HG03159 (cell line): ENCODE data around the gene PRKCSH.
"Not testable (repeated sequence)": the region's sequence is repeated elsewhere in the genome, so short reads cannot be mapped to it uniquely, and the experiment has no call there.

Source experiments
- ATAC-seq: cut with Tn5 transposase; IDR thresholded peaks from one replicate; pipeline ENCODE4 v1.9.1; 2021; ENCODE audit warnings: mild to moderate bottlenecking, moderate library complexity; ENCODE audit not compliant: unreplicated experiment

Gene PRKCSH

DNA sequence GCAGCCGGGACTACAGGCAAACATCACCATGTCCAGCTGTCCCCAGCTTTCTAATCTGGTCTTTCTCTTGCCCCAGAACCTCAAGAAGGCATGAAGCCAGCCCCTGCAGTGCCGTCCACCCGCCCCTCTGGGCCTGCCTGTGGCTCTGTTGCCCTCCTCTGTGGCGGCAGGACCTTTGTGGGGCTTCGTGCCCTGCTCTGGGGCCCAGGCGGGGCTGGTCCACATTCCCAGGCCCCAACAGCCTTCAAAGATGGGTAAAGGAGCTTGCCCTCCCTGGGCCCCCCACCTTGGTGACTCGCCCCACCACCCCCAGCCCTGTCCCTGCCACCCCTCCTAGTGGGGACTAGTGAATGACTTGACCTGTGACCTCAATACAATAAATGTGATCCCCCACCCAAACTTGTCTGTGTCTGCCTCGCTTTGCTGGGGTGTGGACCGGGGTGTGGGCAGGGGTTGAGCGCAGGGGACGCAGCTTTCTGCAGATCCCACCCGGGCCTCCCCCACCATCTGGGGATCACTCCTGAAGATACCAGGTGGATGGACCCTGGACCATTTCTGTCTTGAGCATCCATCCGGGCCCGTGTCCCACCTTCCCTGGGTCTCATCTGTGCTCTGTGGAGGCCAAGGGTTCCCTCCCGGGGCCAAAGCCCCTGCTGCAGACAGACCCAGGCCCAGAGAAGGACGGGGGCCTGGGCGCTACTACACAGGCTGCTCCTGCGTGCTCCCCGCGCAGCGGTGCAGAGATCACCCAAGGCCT lies 15.3 kb downstream of the PRKCSH start:
- no peak for ATAC-seq

DNA sequence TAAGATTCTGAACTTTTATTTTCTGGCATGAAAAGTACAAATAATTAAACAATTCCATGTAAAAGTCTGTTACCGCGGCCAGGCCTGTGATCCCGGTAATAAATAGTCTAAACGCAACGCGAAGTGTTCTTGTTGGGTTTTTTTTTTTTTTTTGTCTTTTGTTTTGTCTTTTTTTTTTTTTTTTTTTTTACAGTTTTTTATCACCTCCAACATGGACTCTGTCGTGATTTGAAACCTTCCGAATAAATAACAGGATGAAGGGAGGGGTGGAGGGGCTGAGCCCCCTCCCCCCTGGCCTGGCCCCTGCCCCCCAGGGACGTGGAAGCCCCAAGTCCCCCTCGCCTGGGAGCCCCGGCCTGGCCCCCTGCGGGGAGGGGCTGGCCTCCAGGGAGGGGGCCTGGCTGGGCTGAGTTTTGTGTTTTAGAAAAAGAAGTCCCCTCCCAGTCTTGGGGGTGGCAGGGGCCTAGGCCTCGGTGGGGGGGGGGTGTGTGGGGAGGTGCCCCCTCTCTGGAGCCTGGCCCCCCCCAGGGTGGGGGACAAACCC lies 16.0 kb downstream of the PRKCSH start:
- no peak for ATAC-seq

DNA sequence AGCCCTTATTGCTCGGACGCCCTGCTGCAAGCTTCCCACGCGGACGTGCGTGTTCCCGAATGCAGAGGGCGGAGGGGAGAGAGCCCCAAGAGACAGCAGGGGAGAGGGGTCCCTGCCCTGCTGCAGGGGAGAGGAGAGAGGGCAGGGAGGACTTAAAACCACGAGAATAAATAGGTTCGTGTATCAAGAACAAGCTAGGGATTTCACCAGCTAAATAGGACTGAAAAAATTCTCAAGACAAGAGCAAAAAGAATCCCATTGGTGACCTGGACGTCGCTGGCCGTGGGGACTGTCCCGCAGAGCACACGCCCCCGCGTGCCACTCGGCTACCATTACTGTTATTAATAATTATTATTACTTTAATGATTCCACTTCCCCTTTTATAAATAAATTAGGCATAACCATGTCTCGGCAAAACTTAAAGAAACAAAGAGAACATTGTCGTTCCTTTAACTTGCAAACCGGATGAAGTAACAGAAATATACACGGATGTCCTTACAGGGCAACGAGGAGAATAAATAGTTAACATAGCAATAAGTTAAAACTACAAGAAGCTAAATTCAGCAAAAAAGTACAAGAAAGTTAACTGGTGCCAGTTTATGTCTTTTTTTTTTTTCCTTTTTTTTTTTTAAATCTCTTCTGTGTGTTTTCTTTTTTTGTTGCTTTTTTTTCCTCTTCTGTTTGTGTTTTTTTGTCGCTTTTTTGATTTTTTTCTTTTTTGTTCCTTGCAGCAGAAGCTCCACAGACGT lies 16.6 kb downstream of the PRKCSH start:
- no peak for ATAC-seq

DNA sequence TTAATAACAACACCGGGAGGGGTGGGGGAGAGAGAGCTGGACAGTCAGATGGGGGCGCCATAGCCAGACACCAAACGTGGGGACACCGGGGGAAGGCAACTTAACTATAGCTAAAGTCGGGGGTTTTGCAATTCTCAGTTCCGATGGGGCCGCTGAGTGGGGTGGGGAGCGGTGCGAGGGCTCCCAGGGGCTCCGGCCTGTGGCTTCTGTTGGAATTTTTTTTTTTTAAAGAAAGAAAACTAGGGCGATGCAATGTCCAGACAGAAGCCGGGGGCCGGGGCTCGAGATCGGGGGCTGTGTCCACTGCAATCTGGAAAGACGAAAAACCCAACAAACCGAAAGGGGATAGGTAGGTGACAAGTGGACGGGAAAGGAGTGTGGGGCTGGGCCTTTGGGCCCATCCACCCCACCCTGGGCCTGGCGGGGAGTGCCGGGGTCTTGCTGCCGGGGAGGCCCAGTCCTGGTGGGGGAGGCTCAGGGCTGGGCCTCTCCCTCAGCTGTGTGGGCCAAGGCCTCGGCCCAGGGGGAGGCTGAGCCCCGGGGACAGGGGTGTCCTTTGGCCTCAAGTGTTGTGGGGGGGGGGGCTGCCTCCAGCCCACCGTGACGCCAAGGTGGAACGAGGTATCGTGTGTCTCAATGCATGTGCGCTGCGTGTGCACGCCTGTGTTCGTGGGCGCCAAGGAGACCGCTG lies 17.3 kb downstream of the PRKCSH start:
- ATAC-seq, result no peak

DNA sequence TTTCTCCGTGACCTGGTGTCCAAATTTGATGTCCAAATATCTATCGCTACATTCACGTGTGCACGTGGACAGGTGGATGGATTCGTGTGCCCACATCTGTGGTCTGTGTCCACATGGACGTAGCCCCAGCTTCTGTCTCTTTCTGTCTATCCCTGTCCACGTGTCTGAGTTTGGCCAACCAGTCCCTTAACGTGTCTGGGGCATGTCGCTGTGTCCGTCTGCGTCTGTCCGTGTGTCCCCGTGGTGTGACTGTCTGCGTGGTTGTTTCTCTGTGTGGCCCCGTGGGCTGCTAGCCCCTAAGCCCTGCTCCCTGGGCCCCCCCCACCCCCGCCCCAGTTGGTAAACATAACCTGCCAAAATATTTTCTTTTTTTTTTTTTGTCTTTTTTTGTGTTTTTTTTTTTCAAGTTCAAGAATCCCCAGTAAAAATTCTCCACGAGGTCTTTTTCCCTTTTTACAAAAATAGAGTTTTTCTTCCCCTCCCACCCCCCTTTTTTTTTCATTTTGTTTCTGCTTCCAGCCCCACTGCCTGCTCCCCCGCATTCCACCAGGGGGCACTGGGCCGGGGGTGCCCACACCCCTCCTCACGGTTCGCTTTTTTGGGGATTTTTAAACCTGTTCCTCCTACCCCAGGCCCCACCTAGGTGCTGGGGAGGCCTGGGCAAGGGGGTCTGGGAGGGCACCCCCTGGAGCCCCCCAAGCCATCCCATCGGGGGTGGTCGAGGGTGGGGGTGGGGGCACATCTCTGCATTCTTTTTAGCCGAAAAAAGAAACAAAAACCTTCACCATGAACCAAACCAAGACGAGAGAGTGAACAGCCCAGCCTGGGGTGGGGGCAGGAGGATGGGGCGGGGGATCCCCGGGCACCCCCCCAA lies 18.3 kb downstream of the PRKCSH start:
- no peak for ATAC-seq

DNA sequence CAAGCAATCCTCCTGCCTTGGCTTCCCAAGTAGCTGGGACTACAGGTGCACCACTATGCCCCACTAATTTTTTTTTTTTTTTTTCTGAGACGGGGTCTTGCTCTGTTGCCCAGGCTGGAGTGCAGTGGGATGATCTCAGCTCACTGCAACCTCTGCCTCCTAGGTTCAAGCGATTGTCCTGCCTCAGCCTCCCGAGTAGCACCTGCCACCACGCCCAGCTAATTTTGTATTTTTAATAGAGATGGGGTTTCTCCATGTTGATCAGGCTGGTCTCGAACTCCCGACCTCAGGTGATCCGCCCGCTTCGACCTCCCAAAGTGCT lies 19.8 kb downstream of the PRKCSH start:
- not testable (repeated sequence) for ATAC-seq

GRCh38 chr19:11456659-11457058 lies 21.2 kb downstream of the PRKCSH start:
- no peak for ATAC-seq

- ATAC-seq, result no peak
Measured at GRCh38 chr19:11457115-11457514, 21.7 kb downstream of the PRKCSH start.

DNA sequence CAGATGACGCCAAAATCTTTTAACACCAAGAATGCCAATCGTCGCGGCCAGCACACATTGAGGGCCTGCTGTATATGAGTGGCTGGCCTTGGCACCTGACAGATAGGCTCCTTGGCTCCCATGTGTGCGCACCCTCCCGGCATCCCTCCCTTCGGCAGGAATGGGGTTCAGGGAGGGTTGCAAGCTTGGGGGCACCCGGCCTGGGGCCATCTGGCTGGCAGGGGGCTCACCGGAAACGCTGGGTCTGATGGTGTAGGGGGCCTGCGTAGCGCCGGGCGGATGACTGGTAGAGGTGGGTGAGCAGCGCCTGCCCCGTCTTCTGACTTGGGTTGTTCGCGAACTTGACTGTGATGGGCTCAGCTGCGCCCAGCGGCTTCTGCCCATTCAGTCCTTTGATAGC lies 22.4 kb downstream of the PRKCSH start:
- ATAC-seq, result no peak

DNA sequence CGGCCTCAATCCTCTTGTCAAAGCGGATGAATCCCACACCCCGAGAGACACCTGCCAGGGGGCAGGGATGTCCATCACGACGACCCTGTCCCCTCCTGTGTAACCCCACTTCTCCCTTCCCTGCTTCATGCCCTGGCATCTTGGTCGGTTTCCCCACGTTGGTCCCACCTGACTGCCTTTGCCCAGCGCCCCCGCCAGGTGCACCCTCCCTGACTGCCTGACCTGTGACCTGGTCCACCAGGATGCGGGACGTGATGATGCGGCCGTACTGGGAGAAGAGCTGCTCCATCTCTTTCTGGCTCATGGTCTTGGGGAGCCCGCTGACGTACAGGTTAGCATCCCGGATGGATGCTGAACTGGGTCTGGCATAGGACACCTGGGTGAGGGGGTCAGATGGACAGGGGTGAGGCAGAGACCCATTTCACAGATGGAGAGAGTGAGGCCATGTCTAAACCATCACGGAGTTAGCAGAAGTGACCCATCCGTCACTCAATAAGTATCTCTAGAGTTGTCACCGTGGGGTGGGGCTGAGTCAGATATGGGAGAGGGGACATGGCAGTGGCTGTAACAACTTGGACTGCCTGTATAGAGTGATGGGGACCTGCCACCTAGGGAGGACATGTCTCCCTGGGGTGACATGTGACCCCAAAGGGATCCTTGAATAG lies 22.9 kb downstream of the PRKCSH start:
- no peak for ATAC-seq

DNA sequence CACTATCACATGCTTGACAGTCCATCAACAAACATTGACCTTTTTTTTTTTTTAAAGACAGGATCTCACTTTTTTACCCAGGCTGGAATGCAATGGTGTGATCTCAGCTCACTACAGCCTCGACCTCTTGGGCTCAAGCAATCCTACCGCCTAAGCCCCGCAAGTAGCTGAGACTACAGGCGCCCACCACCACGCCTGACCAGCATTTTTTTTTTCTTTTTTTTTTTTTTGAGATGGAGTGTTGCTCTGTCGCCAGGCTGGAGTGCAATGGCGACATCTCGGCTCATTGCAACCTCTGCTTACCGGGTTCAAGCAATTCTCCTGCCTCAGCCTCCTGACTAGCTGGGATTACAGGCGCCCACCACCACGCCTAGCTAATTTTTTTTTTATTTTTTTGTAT lies 23.5 kb downstream of the PRKCSH start:
- ATAC-seq, result not testable (repeated sequence)

DNA sequence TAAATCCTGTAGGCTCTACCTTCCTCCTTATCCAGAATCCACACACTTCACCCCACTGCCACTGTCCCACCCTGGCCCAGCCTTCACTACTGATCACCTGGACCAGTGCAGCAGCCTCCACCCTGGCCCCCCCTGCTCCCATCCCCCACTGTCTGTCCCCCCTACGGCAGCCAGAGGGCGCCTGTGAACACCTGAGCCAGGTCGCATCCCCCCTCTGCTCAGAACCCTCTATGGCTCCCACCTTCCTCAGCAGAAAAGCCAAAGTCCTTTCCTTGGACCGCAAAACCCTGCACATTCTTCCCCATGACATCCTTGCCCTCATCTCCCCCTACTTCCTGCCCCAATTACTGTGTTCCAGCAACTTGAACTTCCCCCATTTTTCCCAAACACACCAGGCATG lies 24.8 kb downstream of the PRKCSH start:
- no peak for ATAC-seq

GRCh38 chr19:11461453-11461852 lies 26.0 kb downstream of the PRKCSH start:
- ATAC-seq, result no peak

DNA sequence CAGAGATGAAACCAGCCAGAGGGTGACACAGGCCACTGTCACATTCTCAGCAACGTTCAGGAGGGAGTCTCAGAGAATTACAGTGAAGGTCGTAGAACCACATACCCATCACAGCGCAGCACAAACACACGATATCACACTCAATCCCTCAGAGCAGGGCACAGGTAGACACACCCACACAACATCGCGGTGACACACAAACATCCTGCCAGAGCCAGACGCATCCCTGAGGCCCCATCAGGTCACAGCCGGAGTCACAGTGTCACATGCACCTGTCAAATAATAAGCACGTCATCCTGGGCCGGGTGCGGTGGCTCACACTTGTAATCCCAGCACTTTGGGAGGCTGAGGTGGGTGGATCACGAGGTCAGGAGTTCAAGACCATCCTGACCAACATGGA lies 28.0 kb downstream of the PRKCSH start:
- ATAC-seq, result no peak

DNA sequence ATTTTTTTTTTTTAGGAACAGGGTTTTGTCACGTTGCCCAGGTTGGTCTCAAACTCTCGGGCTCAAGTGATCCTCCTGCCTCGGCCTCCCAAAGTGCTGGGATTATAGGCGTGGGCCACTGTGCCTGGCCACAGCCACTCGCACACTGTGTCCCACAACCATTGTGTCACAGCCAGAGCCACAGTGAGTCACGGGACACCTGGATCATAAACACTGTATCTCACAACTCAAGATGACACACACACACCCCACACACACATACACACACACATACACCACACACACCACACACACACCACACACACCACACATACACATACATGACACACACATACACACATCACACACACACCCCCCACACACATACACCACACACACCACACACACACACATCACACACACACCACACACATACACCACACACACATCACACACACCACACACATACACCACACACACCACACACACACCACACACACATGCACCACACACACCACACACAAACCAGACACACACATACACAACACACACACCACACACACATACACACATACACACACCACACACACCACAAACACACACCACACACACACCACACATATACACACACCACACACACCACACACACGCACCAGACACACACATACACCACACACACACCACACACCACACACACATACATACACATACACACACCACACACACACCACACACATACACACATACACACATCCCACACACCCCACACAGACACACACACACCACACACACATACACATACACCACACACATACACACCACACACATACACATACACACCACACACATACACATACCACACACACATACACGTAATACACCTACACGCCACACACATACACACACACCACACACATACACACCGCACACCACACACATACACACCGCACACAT lies 29.2 kb downstream of the PRKCSH start:
- no peak for ATAC-seq

- ATAC-seq, result no peak
Measured at GRCh38 chr19:11465600-11465999, 30.2 kb downstream of the PRKCSH start.

GRCh38 chr19:11468266-11468845 lies 32.9 kb downstream of the PRKCSH start:
- not testable (repeated sequence) for ATAC-seq

- ATAC-seq, result no peak
Measured at GRCh38 chr19:11473725-11474124, 38.3 kb downstream of the PRKCSH start.

DNA sequence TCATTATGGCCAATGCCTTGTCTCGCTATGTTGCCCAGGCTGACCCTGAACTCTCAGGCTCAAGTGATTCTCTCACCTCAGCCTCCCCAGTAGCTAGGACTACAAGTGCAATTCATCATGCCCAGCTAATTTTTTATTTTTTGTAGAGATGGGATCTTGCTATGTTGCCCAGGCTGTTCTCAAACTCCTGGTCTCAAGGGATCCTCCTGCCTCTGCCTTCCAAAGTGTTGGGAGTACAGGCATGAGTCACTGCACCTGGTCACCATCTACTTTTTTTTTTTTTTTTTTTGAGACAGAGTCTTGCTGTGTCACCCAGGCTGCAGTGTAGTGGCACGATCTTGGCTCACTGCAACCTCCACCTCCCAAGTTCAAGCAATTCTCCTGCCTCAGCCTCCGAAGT lies 39.9 kb downstream of the PRKCSH start:
- not testable (repeated sequence) for ATAC-seq
